OCI-LY3 (cell line): ENCODE results near the gene DOCK11.
"Not testable (repeated sequence)": the region's sequence is repeated elsewhere in the genome, so short reads cannot be mapped to it uniquely, and the experiment has no call there.

Experiments
- H2AFZ ChIP-seq: fragments of 200-600, 300-600 bp; shearing (Covaris generic); 2 replicates; pipeline ENCODE4 v1.6.0; 2014; ENCODE audit warnings: antibody characterized with exemption, low read depth, low read length
- H3K27ac ChIP-seq: fragments of 200-600, 300-600 bp; sonication (generic); 2 replicates; pipeline ENCODE4 v1.5.1; 2014; ENCODE audit warnings: mild to moderate bottlenecking, low read length, moderate library complexity, mixed read lengths
- H3K27me3 ChIP-seq: fragments of 200-600, 300-600 bp; sonication (generic); 2 replicates; pipeline ENCODE4 v1.6.1; 2014; ENCODE audit warnings: low read depth, low read length, mixed read lengths
- H3K36me3 ChIP-seq: fragments of 200-600, 300-600 bp; sonication (generic); replicated peaks from 2 replicates; pipeline ENCODE3; 2014; ENCODE audit warnings: low read depth, low read length, mixed read lengths
- H3K4me1 ChIP-seq: fragments of 300-600, 200-600 bp; sonication (generic); 2 replicates; pipeline ENCODE4 v1.6.1; 2014; ENCODE audit warnings: low read length, mixed read lengths
- H3K4me2 ChIP-seq: fragments of 200-600, 300-600 bp; sonication (generic); 2 replicates; pipeline ENCODE4 v1.6.1; 2014; ENCODE audit warnings: low read length, mixed read lengths
- H3K4me3 ChIP-seq: fragments of 300-600, 200-600 bp; sonication (generic); 2 replicates; pipeline ENCODE4 v1.5.1; 2014; ENCODE audit warnings: antibody characterized with exemption, mild to moderate bottlenecking, low read length, moderate library complexity
- H3K79me2 ChIP-seq: fragments of 300-600, 200-600 bp; shearing (Covaris generic); 2 replicates; pipeline ENCODE4 v1.6.1; 2014; ENCODE audit warnings: mild to moderate bottlenecking, low read length, mixed read lengths
- H3K9ac ChIP-seq: fragments of 300-600, 200-600 bp; shearing (Covaris generic); 2 replicates; pipeline ENCODE4 v1.6.0; 2014; ENCODE audit warnings: mild to moderate bottlenecking, low read length, moderate library complexity
- H3K9me3 ChIP-seq: fragments of 200-600, 300-600 bp; shearing (Covaris generic); 2 replicates; pipeline ENCODE4 v1.6.1; 2014; ENCODE audit warnings: low read length, mixed read lengths; ENCODE audit not compliant: insufficient read depth
- H4K20me1 ChIP-seq: fragments of 200-600, 300-600 bp; sonication (generic); 2 replicates; pipeline ENCODE4 v1.6.1; 2016; ENCODE audit warnings: low read length, mixed read lengths; ENCODE audit not compliant: insufficient read depth
- EZH2phosphoT487 ChIP-seq: fragments of 200-600 bp; shearing (Covaris generic); IDR thresholded peaks from 2 replicates; pipeline ENCODE4 v1.6.1; 2018; ENCODE audit warnings: antibody characterized with exemption, mixed run types, low read depth
- TF ChIP-seq, protein P1 (sequence below): fragments of 200-600, 300-600 bp; sonication (generic); IDR thresholded peaks from 2 replicates; pipeline ENCODE4 v1.5.1; 2014; ENCODE audit warnings: antibody characterized with exemption, low read length, low read depth

The DOCK11 gene

DNA sequence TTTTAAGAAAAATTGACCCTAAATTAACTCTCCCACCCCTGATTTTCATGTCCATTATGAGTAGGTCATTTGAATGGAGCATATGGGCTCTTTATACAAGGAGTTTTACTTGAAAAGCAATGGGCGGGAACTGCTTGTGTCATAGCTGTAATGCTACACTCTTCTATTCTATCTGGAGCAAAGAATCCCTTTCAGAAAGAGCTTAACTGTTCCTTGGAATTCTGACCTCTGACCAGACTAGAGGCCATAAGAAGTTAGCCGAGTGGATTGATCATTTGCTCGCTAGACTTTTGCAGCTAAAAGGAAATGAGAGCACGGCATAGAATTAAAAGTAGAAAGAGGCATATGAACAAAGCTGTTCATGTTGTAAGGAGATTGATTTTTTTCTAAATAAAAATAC lies 79.1 kb downstream of the DOCK11 start:
- Histone ChIP-seq H2AFZ (no peak overlapping the region), H3K9ac (no peak overlapping the region), H4K20me1 (no peaks in the 10 kb centered on the region), H3K4me1 (no peaks in the 10 kb centered on the region), H3K4me3 (no peak overlapping the region), H3K4me2 (no peak overlapping the region), H3K9me3 (no peaks in the 10 kb centered on the region), H3K36me3 (peaks cover 4% of the 10 kb centered on the region), H3K27ac (no peak overlapping the region), H3K79me2 (no peaks in the 10 kb centered on the region), H3K27me3 (no peaks in the 10 kb centered on the region)
- no peak for TF ChIP-seq EZH2phosphoT487
- TF ChIP-seq, protein P1, sequence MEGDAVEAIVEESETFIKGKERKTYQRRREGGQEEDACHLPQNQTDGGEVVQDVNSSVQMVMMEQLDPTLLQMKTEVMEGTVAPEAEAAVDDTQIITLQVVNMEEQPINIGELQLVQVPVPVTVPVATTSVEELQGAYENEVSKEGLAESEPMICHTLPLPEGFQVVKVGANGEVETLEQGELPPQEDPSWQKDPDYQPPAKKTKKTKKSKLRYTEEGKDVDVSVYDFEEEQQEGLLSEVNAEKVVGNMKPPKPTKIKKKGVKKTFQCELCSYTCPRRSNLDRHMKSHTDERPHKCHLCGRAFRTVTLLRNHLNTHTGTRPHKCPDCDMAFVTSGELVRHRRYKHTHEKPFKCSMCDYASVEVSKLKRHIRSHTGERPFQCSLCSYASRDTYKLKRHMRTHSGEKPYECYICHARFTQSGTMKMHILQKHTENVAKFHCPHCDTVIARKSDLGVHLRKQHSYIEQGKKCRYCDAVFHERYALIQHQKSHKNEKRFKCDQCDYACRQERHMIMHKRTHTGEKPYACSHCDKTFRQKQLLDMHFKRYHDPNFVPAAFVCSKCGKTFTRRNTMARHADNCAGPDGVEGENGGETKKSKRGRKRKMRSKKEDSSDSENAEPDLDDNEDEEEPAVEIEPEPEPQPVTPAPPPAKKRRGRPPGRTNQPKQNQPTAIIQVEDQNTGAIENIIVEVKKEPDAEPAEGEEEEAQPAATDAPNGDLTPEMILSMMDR = no peak

DNA sequence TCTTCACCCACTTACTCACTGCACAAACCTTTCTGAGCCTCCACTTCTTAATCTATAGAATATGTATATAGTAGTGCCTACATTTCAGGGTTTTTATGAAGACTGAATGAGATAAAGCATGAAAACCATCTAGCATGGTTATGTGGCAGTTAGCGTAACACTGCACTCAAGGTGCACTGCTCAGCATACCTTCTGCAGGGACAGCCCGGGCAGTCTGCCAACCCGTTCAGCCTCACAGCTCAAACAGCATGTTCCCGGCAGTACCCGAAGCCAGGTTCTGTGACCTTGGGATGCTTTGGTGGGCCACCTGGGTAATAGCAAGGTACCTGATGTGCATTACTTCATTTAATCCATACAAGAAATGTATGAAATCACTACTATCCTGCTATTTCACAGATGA lies 81.4 kb downstream of the DOCK11 start:
- Histone ChIP-seq H3K27me3 (no peaks in the 10 kb centered on the region), H4K20me1 (no peaks in the 10 kb centered on the region), H3K4me1 (no peaks in the 10 kb centered on the region), H2AFZ (no peak overlapping the region), H3K9ac (no peak overlapping the region), H3K79me2 (no peaks in the 10 kb centered on the region), H3K4me2 (no peak overlapping the region), H3K9me3 (no peaks in the 10 kb centered on the region), H3K4me3 (no peak overlapping the region), H3K36me3 (peaks cover 4% of the 10 kb centered on the region), H3K27ac (no peak overlapping the region)
- TF ChIP-seq, protein P1 = no peak
- no peak for TF ChIP-seq EZH2phosphoT487

DNA sequence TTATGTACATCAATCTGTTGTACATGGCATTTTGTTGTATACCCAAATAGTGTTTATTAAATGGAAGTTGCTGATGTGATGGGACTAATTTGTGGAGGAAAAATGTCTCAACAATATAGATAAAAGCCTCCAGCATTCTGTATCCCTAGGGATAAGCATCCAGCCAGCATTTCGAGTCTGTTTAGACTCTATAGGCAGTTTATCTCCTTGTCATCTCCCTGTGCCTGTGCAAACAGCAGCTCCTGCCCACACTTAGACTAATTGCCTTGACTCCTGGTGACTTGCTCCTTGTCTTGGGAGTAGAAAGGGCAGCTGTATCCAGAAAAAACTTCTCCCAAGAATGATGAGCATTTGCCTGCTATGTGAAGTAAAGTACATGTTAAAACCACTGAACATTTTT lies 83.8 kb downstream of the DOCK11 start:
- Histone ChIP-seq H3K79me2 (no peaks in the 10 kb centered on the region), H2AFZ (no peak overlapping the region), H3K9ac (no peak overlapping the region), H3K4me1 (no peaks in the 10 kb centered on the region), H3K9me3 (no peaks in the 10 kb centered on the region), H3K4me3 (no peak overlapping the region), H3K36me3 (no peaks in the 10 kb centered on the region), H3K4me2 (no peak overlapping the region), H3K27ac (no peak overlapping the region), H4K20me1 (no peaks in the 10 kb centered on the region), H3K27me3 (no peaks in the 10 kb centered on the region)
- TF ChIP-seq EZH2phosphoT487 = no peak
- TF ChIP-seq, protein P1 = no peak

DNA sequence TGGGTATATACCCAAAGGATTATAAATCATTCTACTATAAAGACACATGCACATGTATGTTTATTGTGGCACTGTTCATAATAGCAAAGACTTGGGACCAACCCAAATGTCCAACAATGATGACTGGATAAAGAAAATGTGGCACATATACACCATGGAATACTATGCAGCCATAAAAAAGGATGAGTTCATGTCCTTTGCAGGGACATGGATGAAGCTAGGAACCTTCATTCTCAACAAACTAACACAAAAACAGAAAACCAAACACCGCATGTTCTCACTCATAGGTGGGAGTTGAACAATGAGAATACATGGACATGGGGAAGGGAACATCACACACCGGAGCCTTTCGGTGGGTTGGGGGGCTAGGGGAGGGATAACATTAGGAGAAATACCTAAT lies 87.3 kb downstream of the DOCK11 start:
- H3K9ac ChIP-seq, H3K79me2 ChIP-seq, H3K4me2 ChIP-seq, H3K4me3 ChIP-seq, H3K27me3 ChIP-seq, H2AFZ ChIP-seq, H3K9me3 ChIP-seq, H4K20me1 ChIP-seq, H3K27ac ChIP-seq: not testable (repeated sequence)
- peaks cover 12% of the 10 kb centered on the region for H3K4me1 ChIP-seq
- peaks cover 15% of the 10 kb centered on the region for H3K36me3 ChIP-seq

DNA sequence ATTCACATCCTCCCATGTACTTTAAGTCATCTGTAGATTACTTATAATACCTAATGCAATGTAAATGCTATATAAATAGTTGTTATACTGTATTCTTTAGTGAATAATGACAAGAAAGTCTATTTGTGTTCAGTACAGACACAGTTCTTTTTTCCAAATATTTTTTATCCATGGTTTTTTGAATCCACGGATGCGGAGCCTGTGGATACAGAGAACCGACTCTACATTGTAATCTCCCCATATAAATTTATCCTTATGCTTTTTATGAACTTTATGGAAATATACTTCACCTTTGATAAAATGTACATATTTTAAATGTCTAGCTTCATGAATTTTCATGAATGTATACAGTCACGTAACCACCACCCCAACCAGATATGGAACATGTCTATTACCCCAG lies 88.2 kb downstream of the DOCK11 start:
- H3K4me3 ChIP-seq = no peak overlapping the region
- no peaks in the 10 kb centered on the region for H4K20me1 ChIP-seq
- H3K4me2 ChIP-seq = no peak overlapping the region
- no peak overlapping the region for H3K27ac ChIP-seq
- no peaks in the 10 kb centered on the region for H3K27me3 ChIP-seq
- H3K9ac ChIP-seq = no peak overlapping the region
- no peak for TF ChIP-seq EZH2phosphoT487
- TF ChIP-seq, protein P1 = no peak
- no peak overlapping the region for H2AFZ ChIP-seq
- H3K79me2 ChIP-seq = no peaks in the 10 kb centered on the region
- peaks cover 12% of the 10 kb centered on the region for H3K4me1 ChIP-seq
- peaks cover 15% of the 10 kb centered on the region for H3K36me3 ChIP-seq
- no peaks in the 10 kb centered on the region for H3K9me3 ChIP-seq
